ENCODE results near the gene S100A4. TPM values are rescaled to one million over a fixed set of nuclear protein-coding genes. Genes with fewer than 3 reads are reported as not detected.

S100A4 gene
- total RNA-seq, 2 donors from 2014 or later, result 96.1 to 198 TPM

DNA sequence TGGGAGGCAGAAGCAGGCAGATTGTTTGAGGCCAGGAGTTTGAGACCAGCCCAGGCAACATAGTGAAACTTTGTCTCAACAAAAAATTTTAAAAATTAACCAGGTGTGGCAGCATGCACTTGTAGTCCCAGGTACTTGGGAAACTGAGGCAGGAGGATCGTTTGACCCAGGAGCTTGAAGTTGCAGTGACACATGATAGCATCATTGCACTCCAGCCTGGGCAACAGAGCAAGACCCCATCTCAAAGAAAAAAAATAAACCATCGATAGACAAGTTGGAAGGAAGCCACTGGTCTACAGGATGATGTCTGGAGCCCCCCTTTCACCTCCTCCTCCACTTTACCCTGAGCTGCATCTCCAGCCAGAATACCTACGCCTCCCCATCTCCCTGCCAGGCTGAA lies 26.4 kb downstream of the S100A4 start:
- no peak for ATAC-seq (replicated peaks in 1 of 2)
- no peak for DNase-seq
- Mint-ChIP-seq H3K36me3 (ENCODE audit: insufficient read depth in 2 of 2) (no peaks in the 10 kb centered on the region), H3K4me1 (ENCODE audit: low read depth) (peaks cover 17% of the 10 kb centered on the region), H3K27me3 (ENCODE audit: low read depth) (no peaks in the 10 kb centered on the region), H3K27ac (no peak overlapping the region), H3K4me3 (no peak overlapping the region), H3K9me3 (no peaks in the 10 kb centered on the region)

DNA sequence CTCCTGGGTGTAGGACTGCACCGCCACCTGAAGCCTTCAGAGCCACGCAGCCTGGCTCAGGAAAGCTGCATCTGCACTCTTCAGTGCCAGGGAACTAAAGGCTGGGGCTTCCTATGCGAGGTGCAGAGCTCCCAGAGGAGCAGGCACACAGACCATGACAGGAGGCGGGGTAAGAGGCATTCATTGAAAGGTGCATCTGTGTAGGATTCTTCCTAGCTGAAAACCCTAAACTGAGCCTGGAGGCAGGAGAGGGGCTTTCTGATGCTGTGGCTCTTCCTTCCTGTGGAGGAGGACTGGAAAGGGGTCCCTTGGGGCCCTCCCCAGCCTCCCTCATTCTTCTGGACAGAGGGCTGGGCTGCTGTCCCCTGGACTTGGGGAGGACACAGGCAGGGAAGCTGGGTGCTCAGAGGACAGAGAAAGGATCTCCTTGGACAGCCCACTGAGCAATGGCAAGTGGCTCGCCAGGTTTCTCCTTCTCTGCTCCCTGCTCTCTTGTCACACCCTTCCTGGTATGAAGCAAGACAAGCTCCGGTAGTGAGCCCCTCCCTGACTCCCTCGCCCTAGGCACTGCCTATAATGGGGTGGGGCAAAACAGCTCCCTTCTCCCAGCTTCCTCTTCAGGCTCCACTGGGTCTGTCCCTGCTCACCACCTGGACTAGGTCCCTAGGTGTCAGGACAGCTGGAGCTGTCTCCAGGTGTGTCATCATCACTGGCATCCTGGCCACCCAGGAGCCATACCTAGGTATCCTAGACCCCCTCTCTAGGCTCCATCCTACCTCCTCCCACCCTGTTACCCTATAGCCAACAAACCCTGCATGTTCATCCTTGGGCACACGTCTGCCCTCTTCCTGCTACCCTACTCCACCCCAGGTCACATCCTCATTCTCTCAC lies 29.9 kb downstream of the S100A4 start:
- ATAC-seq (replicated peaks in 1 of 2) (no peak), DNase-seq (no peak)
- Mint-ChIP-seq H3K4me1 (ENCODE audit: low read depth) (peaks cover 21% of the 10 kb centered on the region), H3K9me3 (no peaks in the 10 kb centered on the region), H3K4me3 (no peak overlapping the region), H3K27ac (peak overlapping the region; percentile 54), H3K27me3 (ENCODE audit: low read depth) (no peaks in the 10 kb centered on the region), H3K36me3 (ENCODE audit: insufficient read depth in 2 of 2) (no peaks in the 10 kb centered on the region)

DNA sequence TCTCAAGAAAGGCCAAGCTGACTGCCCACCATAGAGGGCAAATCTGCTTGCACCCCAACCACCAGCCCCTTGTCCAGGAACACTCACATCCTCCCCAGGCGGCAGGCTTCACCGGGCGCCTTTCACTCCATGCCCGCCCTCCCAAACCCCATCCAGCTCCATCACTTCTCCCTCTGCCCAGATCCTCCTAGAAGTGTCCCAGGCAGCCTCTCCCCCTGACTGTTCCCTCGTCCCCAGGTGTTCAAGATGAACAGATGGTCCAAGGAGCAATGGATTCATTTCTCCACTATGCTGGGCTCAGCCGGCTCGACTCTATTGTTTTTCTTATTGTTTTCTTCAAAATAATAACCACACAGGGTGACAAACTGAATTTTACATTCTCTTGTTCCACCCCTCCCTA lies 31.9 kb downstream of the S100A4 start:
- no peak for ATAC-seq (replicated peaks in 1 of 2)
- Mint-ChIP-seq H3K27me3 (ENCODE audit: low read depth) (no peaks in the 10 kb centered on the region), H3K27ac (no peak overlapping the region), H3K4me3 (no peak overlapping the region), H3K4me1 (ENCODE audit: low read depth) (peaks cover 23% of the 10 kb centered on the region), H3K9me3 (no peaks in the 10 kb centered on the region), H3K36me3 (ENCODE audit: insufficient read depth in 2 of 2) (no peaks in the 10 kb centered on the region)
- no peak for DNase-seq

DNA sequence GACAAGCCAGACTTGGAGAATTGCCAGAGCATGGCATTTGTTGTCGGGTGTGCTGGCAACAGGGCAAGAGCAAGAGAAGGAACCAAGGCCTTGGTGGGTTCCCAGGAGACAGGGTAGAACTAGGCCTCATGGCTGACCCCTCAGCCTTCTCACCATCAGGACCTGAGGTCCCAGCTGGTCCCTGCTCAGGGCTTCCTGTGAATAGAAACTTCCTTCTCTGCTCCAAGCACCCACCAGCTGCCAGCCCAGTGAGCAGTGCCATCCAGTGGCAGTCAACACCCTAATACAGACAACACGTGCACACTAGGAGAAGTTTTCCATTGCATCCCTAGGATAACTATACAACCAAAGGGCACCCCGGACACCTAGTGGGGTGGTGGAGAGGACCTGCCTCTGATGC lies 32.6 kb downstream of the S100A4 start:
- Mint-ChIP-seq H3K9me3 (no peaks in the 10 kb centered on the region), H3K27me3 (ENCODE audit: low read depth) (no peaks in the 10 kb centered on the region), H3K27ac (no peak overlapping the region), H3K4me1 (ENCODE audit: low read depth) (peaks cover 18% of the 10 kb centered on the region), H3K36me3 (ENCODE audit: insufficient read depth in 2 of 2) (no peaks in the 10 kb centered on the region), H3K4me3 (no peak overlapping the region)
- ATAC-seq (replicated peaks in 1 of 2) (no peak), DNase-seq (no peak)

DNA sequence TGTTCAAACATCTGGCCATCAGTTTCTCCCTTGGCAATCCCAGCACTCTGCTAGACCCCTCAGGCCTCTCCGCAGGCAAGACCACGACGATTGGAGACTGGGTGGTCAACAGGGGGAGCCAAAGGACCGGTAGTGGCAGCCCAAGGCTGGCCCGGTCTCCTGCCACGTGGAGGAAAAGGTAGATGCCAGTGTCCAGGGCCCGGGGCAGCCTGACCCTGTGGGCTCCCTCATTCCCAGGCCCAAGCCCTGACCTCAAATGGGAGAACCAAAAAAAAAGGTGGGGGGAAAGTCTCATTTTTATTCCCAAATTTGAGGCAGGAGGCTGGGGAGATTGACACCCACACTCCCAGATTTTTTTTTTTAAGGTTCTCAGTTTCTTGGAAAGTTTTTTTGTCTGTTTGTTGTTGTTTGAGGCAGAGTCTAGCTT lies 34.6 kb downstream of the S100A4 start:
- DNase-seq (peak; percentile 86 to 89), ATAC-seq (replicated peaks in 1 of 2) (peak; percentile 93 to 95)
- no peaks in the 10 kb centered on the region for H3K27me3 Mint-ChIP-seq (ENCODE audit: low read depth)
- no peaks in the 10 kb centered on the region for H3K36me3 Mint-ChIP-seq (ENCODE audit: insufficient read depth in 2 of 2)
- no peaks in the 10 kb centered on the region for H3K9me3 Mint-ChIP-seq
- no peak overlapping the region for H3K27ac Mint-ChIP-seq
- H3K4me3 Mint-ChIP-seq, result no peak overlapping the region
- peaks cover 13% of the 10 kb centered on the region for H3K4me1 Mint-ChIP-seq (ENCODE audit: low read depth)

DNA sequence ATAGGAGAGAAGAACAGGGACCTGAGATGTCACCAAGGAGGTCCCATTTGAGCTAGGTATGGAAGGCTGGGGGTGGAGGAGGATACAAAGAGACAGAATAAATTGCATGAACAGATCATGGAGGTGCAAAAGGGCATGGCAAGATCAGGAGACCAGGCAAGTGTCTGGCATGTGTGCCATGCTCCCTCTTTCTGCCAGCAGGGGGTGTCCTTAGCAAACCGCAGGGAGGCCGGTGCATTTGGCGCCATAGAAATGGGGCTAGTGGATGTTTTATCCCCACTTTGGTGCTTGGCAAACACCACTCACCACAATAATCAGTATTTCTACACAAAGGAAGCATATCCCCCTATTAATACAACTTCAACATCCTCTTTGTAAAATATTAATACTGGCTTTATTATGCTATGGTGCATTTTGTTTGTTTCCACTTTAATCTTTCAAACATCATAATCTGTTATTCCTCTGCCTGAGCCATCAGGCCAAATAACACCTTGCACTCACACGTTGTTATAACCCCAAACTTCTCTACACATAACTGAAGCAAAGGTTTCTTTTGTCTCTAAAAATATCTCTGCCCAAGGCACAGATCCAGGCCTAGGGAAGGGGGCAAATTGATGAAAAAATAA lies 35.8 kb downstream of the S100A4 start:
- H3K9me3 Mint-ChIP-seq, result no peaks in the 10 kb centered on the region
- H3K36me3 Mint-ChIP-seq (ENCODE audit: insufficient read depth in 2 of 2), result no peaks in the 10 kb centered on the region
- ATAC-seq (replicated peaks in 1 of 2) (peak; percentile 66 to 70), DNase-seq (peak; percentile 72 to 76)
- H3K4me1 Mint-ChIP-seq (ENCODE audit: low read depth), result peaks cover 11% of the 10 kb centered on the region
- no peak overlapping the region for H3K4me3 Mint-ChIP-seq
- no peaks in the 10 kb centered on the region for H3K27me3 Mint-ChIP-seq (ENCODE audit: low read depth)
- peak overlapping the region; percentile 33 for H3K27ac Mint-ChIP-seq

DNA sequence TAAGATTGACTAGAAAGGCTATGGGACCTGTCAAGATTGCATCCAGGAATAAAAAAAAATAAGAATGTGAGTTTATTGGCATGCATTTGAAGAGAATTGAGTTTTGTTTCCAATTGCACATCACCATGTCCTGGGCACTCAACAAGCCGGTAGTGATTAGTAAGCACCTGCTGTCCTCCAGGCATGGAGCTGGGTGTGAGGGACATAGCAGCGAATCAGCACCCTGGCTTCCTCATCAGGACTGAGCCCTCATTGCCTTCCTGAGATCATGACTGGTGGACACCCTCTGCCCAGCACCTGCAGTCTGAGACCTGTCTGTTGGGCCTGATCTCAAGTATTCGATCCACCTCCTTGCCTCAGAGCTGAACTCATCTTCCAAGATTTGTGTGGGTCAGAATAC lies 36.6 kb downstream of the S100A4 start:
- Mint-ChIP-seq H3K27me3 (ENCODE audit: low read depth) (no peaks in the 10 kb centered on the region), H3K4me1 (ENCODE audit: low read depth) (peaks cover 11% of the 10 kb centered on the region), H3K9me3 (no peaks in the 10 kb centered on the region), H3K27ac (no peak overlapping the region), H3K4me3 (no peak overlapping the region), H3K36me3 (ENCODE audit: insufficient read depth in 2 of 2) (no peaks in the 10 kb centered on the region)
- ATAC-seq (replicated peaks in 1 of 2), result no peak
- no peak for DNase-seq

DNA sequence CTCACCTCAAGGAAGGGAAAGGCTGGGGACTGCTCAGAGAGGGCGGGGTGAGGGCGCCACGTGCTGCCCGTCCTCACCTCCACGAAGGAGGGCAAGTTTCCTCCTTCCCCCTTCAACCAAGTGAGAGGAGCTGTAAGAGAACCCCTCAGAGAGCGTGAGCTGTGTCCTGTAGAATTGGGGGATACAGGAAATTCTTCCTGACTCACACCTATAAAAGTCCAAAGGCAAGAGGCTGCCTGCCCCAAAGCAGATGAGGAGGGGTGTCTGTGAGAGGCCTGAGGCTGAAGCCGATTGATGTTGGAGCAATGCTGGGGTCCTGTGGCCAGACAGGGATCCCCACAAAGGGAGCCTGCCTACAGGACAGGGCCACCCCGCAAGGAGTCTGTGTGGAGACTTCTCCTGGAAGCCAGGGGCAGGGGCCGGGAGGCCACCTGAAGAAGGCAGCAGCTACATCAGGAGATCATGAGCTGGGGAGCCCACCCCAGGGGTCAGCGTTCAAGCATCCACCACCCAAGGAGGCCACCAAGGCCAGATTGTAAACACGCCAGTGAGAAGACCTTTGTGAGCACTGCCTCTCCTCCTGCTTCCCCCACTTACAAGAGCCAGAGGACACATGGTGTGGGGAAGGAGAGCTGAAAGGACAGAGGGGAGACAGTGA lies 37.6 kb downstream of the S100A4 start:
- ATAC-seq (replicated peaks in 1 of 2) (no peak), DNase-seq (no peak)
- Mint-ChIP-seq H3K27me3 (ENCODE audit: low read depth) (no peaks in the 10 kb centered on the region), H3K4me1 (ENCODE audit: low read depth) (peaks cover 11% of the 10 kb centered on the region), H3K36me3 (ENCODE audit: insufficient read depth in 2 of 2) (no peaks in the 10 kb centered on the region), H3K27ac (no peak overlapping the region), H3K4me3 (no peak overlapping the region), H3K9me3 (no peaks in the 10 kb centered on the region)

DNA sequence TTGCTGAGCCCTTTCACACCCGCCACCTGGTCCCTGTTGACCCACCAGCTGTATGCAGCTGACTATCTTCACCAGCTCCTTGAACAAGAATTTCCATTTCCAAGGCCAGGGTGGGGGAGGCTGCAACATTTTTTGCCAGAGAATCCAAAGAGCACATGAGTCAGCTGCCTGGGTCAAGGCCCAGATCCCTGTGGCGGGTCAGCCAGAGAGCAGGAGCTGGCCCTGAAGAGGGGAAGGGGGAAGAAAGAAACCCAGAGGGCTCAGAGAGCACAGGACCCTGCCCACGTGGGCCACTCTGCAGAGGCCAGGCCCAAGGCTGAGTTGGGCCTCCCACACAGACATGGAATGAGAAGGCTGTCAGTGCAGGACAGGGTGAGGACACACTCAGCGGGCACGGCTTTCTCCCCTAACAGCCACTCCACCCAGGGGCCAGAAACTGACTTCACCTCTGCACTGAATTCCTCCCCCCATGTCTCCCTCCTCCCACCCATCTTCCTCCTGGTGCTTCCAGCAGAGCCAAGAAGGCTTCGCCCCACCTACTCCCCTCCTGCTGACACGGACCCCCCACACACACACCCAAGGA lies 38.7 kb downstream of the S100A4 start:
- Mint-ChIP-seq H3K27me3 (ENCODE audit: low read depth) (no peaks in the 10 kb centered on the region), H3K36me3 (ENCODE audit: insufficient read depth in 2 of 2) (no peaks in the 10 kb centered on the region), H3K4me3 (no peak overlapping the region), H3K27ac (no peak overlapping the region), H3K9me3 (no peaks in the 10 kb centered on the region), H3K4me1 (ENCODE audit: low read depth) (peaks cover 11% of the 10 kb centered on the region)
- DNase-seq (no peak), ATAC-seq (replicated peaks in 1 of 2) (no peak)

DNA sequence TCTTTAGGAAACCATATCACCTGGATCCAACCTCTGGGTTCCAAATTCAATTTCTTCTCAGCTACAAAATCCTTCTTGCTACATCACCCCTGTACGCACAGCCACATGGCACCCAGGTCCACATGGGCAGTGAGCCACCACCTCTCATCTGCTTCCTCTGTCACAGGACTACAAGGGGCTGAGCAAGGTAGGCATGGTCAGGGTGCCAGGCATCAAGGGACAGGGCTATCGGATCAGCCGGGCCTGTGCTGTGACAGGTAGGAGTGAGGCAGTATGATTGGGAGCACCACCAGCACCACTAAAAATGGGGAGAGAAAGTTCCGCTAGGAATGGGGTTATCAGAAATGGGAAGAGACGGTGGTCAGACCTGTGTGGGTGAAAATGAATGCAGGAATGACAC lies 39.2 kb downstream of the S100A4 start:
- DNase-seq, result no peak
- no peak overlapping the region for H3K4me3 Mint-ChIP-seq

DNA sequence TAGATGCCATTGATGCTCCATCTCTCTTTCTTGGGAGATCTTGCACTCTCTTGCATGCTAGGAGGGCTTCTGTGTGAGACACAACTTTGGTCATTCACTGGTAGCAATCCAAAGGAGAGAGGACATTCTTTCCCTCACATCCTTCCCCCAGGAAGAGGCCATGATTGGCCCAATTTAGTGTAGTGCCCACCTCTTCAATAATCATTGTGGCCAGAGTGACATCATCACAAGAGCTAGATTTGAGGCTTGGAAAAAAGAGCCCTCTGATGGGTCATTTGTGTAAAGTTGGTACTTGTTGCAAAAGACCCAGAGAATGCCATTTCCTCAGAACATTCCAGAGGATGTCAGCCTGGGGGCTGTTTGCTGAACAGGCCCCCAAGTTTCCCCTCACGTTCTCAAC lies 40.0 kb downstream of the S100A4 start:
- Mint-ChIP-seq H3K36me3 (ENCODE audit: insufficient read depth in 2 of 2) (no peaks in the 10 kb centered on the region), H3K27me3 (ENCODE audit: low read depth) (no peaks in the 10 kb centered on the region), H3K4me1 (ENCODE audit: low read depth) (peaks cover under 1% of the 10 kb centered on the region), H3K27ac (no peak overlapping the region), H3K9me3 (no peaks in the 10 kb centered on the region), H3K4me3 (no peak overlapping the region)
- DNase-seq (no peak), ATAC-seq (replicated peaks in 1 of 2) (no peak)

More for the DNA sequence above, 39.2 kb downstream of the S100A4 start:
- Mint-ChIP-seq H3K9me3 (no peaks in the 10 kb centered on the region), H3K27ac (no peak overlapping the region), H3K36me3 (ENCODE audit: insufficient read depth in 2 of 2) (no peaks in the 10 kb centered on the region), H3K4me1 (ENCODE audit: low read depth) (peaks cover 8% of the 10 kb centered on the region), H3K27me3 (ENCODE audit: low read depth) (no peaks in the 10 kb centered on the region)
- no peak for ATAC-seq (replicated peaks in 1 of 2)

DNA sequence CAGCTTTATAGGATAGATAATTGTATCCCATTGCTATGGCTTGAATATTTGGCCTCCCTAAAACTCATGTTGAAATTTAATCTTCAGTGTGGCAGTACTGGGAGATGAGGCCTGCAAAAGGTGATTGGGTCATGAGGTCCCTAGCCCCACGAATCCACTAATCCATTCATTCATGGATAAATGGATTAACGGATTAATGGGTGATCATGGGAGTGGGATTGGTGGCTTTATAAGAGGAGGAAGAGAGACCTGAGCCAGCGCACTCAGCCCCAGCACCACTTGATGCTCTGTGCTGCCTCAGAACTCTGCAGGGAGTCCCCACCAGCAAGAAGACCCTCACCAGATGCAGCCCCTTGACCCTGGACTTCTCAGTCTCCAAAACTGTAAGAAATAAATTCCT lies 41.8 kb downstream of the S100A4 start:
- ATAC-seq (replicated peaks in 1 of 2) (no peak), DNase-seq (no peak)
- Mint-ChIP-seq H3K36me3 (ENCODE audit: insufficient read depth in 2 of 2) (no peaks in the 10 kb centered on the region), H3K4me1 (ENCODE audit: low read depth) (no peaks in the 10 kb centered on the region), H3K27me3 (ENCODE audit: low read depth) (peaks cover 10% of the 10 kb centered on the region), H3K9me3 (no peaks in the 10 kb centered on the region), H3K27ac (no peak overlapping the region), H3K4me3 (no peak overlapping the region)

DNA sequence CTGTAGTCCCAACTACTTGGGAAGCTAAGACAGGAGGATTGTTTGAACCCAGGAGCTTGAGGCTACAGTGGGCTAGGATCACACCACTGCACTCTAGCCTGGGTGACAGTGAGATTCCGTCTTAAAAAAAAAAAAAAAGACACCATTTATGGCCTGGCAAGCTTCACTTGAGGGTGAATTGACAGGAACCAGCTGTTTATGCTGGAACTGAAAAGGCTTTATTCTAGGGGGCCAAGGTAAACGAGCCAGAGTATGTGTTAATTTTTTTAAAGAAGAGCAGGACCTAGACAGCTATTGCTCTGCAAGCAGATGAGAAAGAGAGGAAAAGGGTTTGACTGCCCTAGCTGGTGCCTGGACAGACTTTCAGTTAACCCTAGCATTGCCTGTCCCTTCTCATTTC lies 46.9 kb downstream of the S100A4 start:
- peaks cover 25% of the 10 kb centered on the region for H3K27me3 Mint-ChIP-seq (ENCODE audit: low read depth)

More for the DNA sequence above, 46.9 kb downstream of the S100A4 start:
- no peak for DNase-seq
- Mint-ChIP-seq H3K9me3 (no peaks in the 10 kb centered on the region), H3K4me3 (no peak overlapping the region), H3K36me3 (ENCODE audit: insufficient read depth in 2 of 2) (no peaks in the 10 kb centered on the region), H3K27ac (no peak overlapping the region), H3K4me1 (ENCODE audit: low read depth) (no peaks in the 10 kb centered on the region)
- no peak for ATAC-seq (replicated peaks in 1 of 2)

Data from activated T-cell treated with anti-CD3 and anti-CD28 coated beads, Interleukin-2, amount 50 U/mL, for 72 hours (primary cell).